GM19240 (cell line): Measurements from ENCODE around the gene ANO6.

Source experiments
- DNase-seq: peaks from one replicate; pipeline ENCODE4 v3.0.0; 2011; ENCODE audit warnings: low spot score; ENCODE audit not compliant: insufficient read length

Gene ANO6

DNA sequence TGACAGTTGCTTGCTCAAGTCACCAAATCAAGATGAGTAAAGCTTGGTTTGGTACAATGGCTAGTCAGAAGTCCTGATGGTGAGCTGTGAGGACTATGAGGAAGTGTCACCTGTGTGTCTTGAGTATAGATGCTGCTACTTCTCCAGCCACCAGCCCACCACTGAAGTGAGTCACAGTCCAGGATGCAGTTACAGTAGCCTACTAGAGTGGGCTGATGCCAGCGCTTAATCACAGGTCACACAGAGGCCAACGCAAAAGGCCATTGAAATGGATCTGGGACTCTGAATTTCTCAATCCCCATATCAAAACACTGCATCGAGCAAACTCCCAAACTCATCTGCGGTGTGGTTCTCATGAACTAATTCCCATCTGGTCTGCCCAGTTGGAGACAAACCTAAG is 223.1 kb downstream of the ANO6 start:
- no peak for DNase-seq

DNA sequence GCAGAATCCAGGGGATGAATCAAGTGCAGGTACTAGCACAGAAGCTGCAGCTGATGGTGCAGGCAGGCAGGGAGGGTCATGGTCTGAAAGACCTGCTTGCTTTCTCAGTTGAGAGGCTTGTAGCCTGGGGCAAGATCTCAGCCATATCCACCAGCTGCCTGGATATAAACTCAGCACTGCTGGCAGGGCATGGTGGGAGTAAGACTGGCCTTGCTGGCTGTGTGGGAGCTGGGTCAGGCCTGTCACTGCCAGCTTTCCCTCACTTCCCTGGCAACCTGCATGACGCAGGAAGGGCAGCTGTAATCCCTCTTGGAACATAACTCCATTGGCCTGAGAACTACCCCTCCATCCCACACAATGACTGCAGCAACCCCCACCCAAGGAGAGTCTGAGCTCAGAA is 230.1 kb downstream of the ANO6 start:
- no peak for DNase-seq

DNA sequence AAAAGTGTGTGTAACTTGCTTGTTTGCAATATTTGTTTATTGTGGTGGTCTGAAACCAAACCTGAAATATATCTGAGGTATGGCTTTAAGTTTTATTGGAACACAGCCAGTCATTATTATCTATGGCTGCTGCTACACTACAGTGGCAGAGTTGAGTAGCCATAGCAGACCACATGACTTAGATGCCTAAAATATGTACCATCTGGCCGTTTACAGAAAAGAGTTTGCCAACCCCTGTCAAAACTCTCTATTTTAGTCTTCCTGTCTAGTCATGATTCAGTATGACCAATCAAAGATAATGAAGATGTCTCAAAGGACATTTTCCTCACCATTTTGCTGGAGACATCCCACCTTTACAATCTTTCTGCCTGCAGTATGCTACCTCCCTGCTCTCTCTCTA is 242.3 kb downstream of the ANO6 start:
- no peak for DNase-seq

DNA sequence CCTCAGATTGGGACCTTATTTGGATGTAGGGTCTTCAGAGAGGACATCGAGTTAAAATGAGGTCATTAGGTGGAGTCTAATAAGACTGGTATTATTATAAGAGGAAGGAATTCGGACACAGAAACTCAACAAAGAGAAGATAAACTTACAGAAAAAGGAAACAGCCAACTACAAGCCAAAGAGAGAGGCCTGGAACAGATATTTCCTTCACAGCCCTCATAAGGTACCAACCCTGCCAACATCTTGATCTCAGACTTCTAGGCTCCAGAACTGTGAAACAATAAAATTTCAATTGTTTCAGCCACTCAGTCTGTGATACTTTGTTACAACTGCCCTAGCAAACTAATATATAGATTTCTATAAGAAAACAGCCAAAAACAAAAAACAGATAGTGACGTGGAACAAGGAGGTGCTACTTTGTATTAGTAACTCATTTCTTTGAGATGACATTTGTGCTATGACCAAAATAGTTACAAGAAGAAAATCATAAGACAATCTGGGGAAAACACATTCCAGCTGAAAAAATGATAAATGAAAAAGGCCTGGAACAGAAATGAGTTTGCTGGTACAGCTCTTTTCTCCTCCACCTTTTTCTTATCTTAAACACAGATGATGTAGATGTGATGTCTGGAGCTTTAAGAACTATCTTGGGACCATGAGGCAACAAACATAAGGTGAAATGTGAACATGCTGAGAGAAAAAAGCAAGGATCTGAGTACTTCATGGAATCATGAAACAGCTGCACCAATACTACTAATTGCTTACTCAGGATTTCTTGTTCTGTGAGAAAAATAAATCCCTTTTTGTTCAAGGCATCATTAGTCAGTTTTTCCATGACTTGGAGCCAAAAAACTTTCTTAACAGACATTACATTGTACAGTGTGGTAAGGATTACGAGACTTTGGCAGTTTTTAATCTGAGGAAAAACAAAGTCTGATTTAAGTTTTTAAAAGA is 243.2 kb downstream of the ANO6 start:
- DNase-seq, result no peak

DNA sequence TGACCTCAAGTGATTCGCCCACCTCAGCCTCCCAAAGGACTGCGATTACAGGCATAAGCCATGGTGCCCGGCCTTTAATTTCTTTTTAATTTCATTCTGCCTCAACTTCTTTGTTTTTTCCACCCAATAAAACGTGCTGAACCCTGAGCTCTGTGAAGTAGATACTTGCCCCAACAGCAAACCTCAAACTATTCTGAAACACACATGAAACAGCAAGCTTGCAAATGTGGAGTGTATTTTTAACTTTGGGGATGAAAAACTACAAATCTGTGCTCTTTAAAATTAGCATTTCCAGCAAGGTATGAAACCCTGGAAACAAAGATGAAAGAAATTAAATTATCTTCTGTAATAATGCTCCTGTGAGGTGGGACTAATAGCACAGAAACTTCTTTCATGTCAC is 246.6 kb downstream of the ANO6 start:
- DNase-seq, result no peak

DNA sequence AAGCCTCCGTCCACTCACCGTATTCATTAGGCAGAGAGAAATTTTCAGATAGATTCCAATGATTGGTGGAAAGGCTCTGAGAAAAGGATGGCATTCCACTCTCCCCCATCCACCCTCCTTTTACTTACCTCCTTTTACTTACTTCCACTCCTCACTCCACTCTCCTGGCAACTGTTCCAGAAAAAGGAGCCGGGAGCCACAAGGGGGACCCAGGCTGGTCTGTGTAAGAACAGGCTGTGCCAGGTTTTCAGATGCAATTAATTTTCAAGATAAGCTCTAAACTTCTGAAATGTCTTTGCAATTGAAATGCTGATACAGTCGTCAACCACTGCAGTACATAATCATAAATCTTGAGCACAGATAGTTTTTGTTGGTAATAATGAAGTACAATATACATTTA is 248.8 kb downstream of the ANO6 start:
- no peak for DNase-seq

DNA sequence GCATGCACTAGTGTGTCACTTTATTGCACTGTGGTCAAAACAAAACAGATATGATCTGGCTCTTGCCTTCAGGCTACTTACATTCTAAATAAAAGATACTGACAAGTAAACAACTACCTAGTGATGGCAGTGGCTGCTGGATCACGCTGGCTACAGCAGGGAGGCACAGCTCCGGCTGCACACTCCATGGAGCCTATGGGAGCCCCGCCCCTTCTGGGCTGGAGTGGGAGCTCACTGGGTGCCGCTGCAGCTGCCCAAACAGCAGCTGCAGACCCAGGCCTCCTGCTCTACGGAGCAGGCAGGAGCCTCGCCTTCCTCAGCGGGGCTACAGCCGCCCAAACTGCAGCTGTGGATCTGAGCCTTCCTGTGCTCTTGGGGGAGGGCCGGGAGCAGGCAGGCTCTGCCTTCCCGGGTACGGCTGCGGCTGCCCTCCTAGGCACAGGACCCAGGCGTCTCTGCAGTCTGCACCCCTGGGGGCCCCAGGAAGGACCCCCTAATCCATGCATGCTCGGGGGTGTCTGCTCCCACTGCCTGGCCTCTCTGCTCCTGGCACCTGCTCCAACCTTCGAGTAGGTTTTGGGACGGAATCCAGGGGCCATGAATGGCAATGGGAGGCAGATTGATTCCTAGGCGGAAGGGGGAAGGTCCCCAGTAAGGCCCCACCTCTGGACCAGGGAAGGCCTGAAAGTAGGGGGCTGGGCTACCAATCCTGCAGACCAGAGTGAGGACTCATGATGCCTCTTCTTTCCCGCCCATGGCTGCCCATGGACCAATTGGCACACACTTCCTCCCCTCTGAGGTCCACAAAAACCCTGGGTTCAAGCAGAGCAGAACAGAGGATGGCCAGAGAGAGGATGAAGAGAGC is 253.1 kb downstream of the ANO6 start:
- DNase-seq, result no peak

DNA sequence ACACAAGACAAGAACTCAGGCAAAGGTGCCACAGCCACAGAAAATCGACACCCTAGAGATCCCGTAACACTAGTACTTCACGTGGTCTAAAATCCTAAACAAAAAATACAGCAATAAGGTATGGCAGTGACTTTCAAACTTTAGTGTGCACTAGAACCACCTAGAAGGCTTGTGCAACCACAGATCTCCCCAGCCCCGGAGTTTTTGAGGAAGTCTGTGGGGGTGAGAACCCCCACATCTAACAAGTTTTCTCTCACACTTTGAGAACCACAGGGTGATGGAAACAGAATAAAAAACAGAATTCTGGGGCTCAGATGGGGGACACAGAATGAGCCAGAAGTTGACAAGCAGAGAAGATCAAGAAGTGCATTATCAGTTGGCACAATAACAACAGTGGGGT is 254.0 kb downstream of the ANO6 start:
- DNase-seq, result no peak

DNA sequence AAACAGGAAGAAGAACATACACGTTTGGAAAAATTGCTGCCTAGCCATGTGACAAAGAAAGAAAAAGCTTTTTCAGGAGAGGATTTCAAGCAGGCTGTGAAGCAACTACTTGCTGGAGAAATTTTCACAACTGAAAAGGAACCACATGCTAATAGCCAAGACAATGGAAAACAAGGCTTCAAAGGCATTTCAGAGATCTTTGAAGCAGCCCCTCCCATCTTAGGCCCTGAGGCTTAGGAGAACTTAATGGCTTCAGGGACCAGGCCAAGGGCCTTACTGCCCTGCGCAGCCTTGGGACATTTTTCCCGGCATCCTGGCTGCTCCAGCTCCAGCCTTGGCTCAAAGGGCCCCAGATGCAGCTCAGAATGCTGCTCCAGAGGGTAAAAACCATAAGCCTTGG is 257.7 kb downstream of the ANO6 start:
- DNase-seq, result no peak

DNA sequence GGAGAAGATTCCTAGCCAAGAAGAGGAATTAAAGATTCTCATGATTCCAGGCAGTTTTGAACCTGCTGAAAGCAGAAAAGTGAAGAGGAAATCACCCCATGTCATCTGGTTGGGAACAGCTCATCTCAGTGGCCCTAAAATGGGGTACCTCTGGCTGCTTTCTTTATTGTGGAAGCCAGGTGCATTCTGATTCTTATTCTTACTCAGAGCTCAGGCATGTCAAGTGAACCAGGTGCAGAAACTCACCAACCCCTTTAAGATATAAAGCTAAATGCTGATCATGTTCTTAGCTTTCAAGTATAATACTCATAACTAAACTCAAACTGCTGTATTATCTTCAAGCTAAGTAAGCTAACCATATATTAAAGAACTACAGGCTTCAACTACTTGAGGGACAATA is 259.7 kb downstream of the ANO6 start:
- DNase-seq, result peak; percentile 2

DNA sequence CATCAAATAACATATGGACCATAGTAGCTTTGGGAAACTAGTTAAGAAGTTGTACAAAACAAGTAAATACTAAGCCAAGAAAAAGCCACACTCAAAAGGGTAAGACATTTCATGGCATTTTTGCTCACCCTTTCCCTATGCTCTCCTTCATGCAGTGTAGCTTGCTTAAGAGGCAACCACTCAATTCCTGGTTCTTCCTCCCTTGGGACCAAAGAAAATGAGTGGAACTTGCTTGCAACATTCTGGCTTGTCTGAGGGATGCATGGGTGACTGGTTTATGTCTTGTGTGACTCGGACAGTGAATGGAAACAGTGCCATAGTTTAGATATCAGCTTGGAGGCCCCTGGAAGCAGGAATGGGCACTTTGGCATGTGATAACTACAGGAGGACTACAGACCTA is 261.6 kb downstream of the ANO6 start:
- DNase-seq, result no peak

DNA sequence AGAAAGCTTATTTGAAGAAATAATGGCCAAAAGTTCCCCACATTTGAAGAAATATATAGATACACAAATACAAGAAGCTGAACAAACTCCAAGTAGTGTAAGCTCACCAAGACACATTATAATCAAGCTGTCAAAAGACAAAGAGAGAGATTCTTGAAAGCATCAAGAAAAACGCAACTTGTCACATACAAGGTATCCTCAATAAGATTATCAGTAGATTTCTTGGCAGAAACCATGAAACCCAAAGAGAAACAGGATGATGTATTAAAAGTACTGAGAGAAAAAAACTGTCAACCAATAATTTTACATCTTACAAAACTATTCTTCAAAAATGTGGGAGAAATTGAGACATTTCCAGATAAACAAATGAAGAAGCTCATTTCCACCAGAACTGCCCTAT is 263.0 kb downstream of the ANO6 start:
- DNase-seq, result no peak

DNA sequence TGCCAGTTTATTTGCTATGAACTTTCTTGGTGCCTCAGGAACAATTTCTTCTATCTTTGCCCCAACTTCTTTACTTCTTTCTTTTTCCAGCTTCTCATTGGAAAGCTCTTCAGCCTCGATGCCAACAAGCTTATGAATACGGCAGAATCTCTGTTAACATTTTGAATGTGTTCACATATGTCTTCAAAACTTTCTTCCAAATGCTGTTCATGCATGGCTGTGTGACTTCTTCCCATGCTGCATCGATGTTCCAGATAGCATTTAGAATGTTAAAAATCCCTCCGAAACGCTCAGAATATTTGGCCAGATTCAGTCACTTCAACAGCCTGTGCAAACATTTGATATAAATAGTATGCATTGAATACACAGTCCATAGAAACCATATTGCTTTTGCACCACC is 265.9 kb downstream of the ANO6 start:
- DNase-seq, result no peak

DNA sequence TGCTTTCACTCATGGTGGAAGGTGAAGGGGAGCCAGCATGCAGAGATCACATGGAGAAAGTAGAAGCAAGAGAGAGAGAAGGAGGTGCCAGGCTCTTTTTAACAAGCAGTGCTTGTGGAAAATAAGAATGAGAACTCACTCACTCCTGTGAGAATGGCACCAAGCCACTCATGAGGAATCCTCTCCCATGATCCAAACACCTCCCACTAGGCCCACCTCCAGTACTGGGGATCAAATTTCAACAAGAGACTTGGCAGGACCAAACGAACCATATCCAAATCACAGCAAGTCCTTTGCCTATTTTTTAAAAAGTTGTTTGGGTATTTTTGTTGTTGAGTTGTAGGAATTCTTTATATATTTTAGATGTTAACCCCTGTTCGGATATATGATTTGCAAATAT is 267.7 kb downstream of the ANO6 start:
- no peak for DNase-seq
